DMS153 (cell line): ENCODE data around the gene PLAU.
"Not testable (repeated sequence)": the region's sequence is repeated elsewhere in the genome, so short reads cannot be mapped to it uniquely, and the experiment has no call there.

Experiments used
- DNase-seq: peaks from one replicate; lab custom pipeline; 2025; lab: John Stamatoyannopoulos, UW

PLAU gene

GRCh38 chr10:73876971-73877370 is 34.0 kb upstream of the PLAU start:
- DNase-seq: no peak

- DNase-seq: no peak
Observed at GRCh38 chr10:73877533-73878160, 33.3 kb upstream of the PLAU start.

GRCh38 chr10:73878365-73878764 is 32.6 kb upstream of the PLAU start:
- no peak for DNase-seq

- DNase-seq: peak; percentile 53
Observed at GRCh38 chr10:73879296-73880173, 31.4 kb upstream of the PLAU start.

GRCh38 chr10:73881221-73881919 is 29.6 kb upstream of the PLAU start:
- no peak for DNase-seq

GRCh38 chr10:73884017-73884416 is 26.9 kb upstream of the PLAU start:
- no peak for DNase-seq

GRCh38 chr10:73886085-73886529 is 24.8 kb upstream of the PLAU start:
- peak; percentile 40 for DNase-seq

- DNase-seq: peak; percentile 14
Observed at GRCh38 chr10:73886661-73887293, 24.2 kb upstream of the PLAU start.

- DNase-seq: no peak
Observed at GRCh38 chr10:73887294-73888039, 23.5 kb upstream of the PLAU start.

GRCh38 chr10:73888514-73888913 is 22.4 kb upstream of the PLAU start:
- peak; percentile 69 for DNase-seq

- DNase-seq: peak; percentile 95
Observed at GRCh38 chr10:73889014-73889413, 21.9 kb upstream of the PLAU start.

- DNase-seq: not testable (repeated sequence)
Observed at GRCh38 chr10:73889416-73889815, 21.5 kb upstream of the PLAU start.

- no peak for DNase-seq
Observed at GRCh38 chr10:73890261-73890660, 20.7 kb upstream of the PLAU start.

- DNase-seq: not testable (repeated sequence)
Observed at GRCh38 chr10:73890830-73891229, 20.1 kb upstream of the PLAU start.

- DNase-seq: no peak
Observed at GRCh38 chr10:73891540-73891939, 19.4 kb upstream of the PLAU start.

GRCh38 chr10:73892310-73893030 is 18.5 kb upstream of the PLAU start:
- DNase-seq: no peak

- DNase-seq: no peak
Observed at GRCh38 chr10:73893426-73893825, 17.5 kb upstream of the PLAU start.

GRCh38 chr10:73894245-73894971 is 16.5 kb upstream of the PLAU start:
- DNase-seq: no peak

- not testable (repeated sequence) for DNase-seq
Observed at GRCh38 chr10:73895381-73895780, 15.6 kb upstream of the PLAU start.

- DNase-seq: no peak
Observed at GRCh38 chr10:73897693-73898092, 13.2 kb upstream of the PLAU start.
